Putamen (tissue), 1 donor: ENCODE data around the gene NRXN2.

ENCODE experiments used
- DNase-seq: peaks from one replicate; pipeline ENCODE4 v3.0.0-alpha.2; 2016; ENCODE audit warnings: low spot score

NRXN2 gene

DNA sequence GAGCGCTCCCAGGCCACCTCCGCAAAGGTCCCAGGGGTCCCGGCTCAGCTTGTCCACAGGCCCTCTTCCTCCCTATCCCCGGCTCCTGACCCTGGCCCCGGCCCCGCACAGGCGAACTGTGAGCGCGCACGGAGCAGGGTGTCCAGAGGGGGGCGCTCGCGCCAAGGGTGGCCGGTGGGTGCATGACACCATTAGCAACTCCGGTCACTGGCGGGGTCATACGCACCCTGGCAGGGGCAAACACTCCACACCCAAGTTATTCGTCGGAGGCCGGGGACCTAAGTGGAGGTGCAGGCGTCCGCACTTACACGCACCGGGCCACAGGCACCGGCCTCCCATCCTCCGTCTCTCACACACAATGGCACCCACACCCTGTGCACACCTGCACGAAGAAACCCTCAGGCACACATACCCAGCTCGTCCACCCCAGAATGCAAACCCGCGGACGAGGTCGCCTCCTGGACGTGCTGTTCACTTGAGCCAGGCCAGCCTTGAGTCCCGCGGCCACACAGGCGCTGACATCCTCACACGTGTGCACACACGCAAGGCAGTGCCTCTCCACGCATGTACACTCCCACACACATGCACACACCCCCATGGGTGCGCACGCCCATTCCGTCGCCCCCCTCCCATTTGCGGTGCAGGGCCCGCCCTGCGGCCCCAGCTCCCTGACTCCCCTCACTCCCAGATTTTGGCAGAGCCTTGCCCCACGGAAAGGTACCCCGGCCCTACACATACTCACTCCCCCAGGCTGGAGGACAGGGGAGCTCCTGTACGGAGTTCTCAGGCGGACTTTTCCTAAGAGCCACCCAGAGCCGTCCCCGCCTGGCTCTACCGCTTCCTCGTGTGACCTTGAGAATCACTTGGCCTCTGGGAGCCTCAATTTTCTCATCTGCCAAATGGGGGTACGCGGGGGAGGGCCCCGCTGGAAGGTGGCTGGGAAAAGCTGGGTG lies 20.9 kb upstream of the NRXN2 start, which contains the start of gene RASGRP2:
TSS of gene RASGRP2 (minus strand) at position 552 of the 953 bp plus-strand sequence. CDS start 1,276 bp downstream, outside the sequence.
- no peak for DNase-seq

DNA sequence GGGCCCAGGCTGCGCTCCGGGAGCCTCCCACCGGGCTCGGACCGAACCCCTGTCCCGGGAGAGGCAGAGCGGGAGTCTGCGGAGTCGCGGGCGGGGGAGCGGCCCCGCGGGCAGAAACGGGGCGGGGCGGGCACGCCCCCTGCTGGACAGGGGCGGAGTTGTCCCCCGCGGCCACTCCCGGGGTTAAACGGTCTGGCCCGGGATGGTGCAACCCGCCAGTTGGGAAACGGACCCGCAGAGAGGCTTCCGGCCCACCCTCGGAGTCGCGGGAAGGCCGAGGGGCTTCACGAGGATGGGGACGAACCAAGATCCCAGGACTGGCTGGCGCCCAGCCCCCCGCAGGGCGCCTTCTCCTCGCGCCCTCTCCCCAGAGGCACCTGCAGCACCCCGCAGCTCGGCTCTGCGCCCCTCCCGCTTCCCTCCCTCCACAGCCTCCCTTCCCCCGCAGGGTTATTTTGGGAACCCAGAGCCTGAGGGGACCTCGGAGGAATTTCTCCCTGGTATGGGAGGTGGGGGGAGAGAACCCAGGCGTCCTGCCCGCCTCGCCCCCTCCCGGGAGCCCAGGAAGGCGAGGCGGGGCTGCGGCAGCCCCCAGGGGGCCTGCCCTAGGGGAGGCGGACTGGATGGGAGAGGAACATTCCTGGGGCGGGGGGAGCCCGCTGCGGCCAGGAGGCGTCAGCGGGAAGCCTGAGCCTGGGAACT lies 20.0 kb upstream of the NRXN2 start:
- peak; percentile 73 for DNase-seq

DNA sequence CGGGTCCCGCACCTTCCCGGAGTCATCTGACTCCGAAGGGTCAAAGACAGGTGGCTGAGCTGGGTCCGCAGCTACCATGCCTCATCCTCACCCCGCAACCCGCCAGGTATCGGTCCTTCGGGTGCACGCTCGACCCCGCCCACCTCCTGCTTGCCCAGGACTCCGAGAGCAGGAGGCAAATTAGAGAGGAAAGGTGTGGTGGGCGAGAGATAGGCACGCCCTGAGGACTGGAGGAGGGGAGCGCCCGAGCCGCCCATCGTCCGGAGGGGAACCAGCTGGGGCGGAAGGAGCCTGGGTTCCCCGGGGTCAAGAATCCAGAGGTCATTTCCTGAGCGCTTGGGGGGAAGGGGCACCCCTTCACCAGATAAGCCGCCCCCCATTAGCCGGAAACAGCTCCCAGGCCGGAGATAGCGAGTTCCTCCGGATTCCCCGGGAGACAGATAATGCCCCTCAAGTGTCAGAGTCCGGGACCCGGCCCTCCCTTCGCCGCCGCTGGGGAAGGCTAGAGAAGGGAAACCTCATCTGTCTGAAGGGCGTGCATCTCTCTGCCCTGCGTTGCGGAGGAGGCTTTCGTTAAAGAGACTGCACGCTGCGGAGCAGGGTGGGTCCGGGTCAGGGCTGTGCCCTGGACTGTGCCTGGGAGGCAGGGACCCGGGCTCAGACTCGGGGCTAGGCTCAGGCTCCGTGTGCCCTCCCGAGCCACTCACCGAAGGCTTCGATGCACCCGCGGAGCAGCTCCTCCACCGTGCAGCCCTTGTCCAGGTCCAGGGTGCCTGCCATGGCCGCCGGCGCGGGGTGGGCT lies 19.3 kb upstream of the NRXN2 start:
- DNase-seq, result no peak

DNA sequence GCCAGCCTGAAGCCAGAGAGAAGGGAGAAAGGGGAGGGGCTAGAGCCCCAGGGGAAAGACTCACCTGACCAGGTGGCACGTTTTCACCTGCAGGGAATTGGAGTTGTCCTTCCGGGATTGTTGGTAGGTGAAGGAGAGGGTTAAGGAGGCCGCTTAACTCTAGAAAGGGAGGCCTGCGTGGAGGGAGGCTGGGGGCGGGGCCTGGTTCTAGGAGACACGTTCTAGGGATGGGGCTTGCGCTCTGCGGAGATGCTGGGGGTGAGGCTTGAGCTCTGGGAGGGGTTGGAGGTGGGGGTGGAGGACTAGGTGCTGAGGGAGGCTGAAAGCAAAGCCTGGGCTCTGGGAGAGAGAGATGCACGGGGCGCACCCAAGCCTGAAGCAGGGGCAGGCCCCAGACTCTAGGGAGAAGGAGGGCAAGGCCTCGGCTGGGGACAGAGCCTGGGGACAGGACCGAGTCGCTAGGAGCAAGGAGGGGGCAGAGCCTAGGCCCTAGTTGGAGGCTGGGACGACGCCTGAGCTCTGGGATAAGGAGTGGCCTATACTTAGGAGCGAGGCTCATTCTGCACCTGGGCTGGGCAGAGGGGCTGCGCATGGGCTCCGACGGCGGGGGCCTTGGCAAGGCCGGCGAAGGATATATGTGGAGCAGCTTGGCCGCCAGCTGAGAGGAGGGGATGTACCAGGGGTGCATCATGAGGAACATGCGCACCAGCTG lies 18.5 kb upstream of the NRXN2 start:
- DNase-seq, result no peak

DNA sequence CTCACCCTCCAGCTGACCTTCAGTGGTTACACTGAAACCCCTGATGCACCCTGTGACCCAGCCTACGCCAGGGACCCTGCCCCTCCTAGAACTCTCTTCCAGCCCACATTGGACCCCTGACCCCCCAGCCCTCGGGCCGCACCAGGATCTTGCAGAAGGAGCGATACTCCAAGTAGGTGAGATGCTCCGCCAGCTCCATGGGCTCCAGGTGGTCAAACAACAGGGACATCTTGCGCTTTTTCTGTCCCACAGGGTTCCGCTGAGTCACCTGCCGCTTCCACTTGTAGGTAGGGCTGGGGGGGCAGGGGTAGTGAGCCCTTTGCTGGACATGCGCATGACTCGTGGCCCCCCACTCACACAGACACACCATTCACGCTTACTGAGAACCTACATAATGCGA lies 16.9 kb upstream of the NRXN2 start:
- DNase-seq, result no peak

DNA sequence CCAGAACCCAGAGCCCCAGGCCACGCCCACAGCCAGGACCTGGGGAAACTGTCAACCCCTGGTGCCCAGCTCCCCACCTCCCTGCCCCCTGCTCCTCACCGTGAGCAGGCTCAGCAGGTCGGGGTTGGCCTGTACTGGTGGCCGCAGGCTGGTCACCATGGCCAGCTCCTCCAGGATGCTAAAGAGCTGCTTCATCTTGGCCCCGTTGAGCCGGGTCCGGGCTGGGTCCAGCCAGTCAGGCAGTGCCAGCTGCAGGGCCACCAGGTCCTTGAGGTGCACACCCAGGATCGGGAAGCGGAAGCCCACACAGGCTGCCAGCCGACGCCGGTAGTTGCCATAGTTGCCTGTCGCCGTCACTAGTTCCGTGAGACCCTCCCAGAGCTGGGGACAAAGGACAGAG lies 13.7 kb upstream of the NRXN2 start:
- no peak for DNase-seq

DNA sequence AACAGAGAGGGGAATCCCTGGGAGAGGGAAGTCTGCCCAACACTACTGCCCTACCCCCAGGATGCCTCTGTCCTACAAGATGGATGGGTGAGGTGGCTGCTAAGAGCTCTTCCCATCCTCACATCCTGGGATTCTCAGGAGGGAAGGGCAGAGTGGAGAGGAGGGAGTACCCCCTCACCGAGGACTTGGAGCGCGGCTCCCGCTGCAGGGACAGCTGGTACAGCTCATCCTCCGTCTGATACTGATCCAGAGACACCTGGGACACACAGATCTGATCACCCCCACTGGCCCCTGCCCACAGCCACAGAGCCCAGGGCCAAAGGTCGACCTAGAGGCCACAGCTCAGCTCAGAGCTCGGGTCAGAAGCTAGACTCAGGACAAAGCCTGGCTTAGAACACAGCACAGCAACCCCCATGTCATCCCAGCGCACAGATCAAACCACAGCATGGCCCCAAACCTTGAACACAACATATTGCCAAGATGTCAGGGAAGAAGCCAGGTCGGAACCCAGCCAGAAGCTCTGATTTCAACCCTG lies 12.8 kb upstream of the NRXN2 start:
- no peak for DNase-seq

DNA sequence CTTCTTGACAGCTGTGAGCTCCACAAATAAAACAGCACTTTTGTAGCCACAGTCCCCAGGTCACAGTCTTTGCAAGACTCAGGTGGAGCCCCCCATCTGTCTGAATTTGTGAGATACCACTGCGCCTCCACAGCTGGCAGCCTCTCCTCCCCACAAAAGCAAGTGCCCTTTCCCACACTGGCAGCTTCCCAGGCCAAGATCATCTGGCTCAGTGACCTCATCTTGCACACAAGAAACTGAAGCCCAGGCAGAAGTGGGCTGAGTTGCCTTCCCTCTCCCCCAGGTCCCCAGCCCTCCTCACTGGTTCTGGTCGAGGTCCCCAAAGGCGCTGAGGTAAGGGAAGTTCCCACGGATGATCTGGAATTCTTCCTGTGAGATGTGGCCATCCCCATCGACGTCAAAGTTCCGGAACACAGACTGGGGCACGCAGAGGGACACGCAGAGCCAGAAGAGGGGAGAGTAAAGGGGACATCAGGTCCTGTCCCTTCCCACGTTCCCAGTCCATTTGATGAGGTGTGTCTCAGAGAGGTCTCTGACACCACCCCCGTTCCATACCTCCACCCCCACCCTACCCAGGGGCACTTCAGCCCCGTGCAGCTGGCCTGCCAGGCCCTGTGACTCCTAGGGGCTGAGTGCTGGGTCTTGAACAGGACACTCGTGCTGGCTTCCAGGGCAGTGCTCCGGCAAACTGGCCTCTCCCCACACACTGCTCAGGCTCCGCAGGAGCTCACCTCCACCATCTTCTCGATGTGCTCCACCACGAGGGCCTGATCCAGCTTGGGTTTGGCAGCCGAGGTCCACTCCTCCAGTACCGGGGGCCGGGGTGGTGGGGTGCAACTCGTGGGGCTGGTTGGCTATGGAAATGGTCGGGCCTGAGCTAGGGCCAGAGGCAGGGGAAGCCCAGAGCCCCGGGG lies 12.1 kb upstream of the NRXN2 start:
- DNase-seq, result no peak

DNA sequence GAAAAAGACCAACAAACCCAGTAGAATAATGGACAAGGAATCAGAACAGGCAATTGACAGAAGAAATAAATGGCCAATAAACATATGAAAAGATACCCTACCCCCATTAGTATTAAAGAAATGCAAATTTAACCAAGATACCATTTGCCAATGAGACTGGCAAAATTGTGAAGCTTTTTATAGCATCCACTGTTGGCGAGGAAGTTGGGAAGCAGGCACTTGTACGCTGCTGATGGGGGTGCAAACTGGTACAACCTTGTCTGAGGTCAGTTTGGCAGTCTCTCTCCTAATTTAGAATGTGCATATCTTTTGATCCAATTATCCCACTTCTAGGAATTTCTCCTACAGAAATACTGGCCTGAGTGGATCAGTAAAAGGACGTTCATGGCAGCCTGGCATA lies 8.6 kb upstream of the NRXN2 start:
- no peak for DNase-seq

DNA sequence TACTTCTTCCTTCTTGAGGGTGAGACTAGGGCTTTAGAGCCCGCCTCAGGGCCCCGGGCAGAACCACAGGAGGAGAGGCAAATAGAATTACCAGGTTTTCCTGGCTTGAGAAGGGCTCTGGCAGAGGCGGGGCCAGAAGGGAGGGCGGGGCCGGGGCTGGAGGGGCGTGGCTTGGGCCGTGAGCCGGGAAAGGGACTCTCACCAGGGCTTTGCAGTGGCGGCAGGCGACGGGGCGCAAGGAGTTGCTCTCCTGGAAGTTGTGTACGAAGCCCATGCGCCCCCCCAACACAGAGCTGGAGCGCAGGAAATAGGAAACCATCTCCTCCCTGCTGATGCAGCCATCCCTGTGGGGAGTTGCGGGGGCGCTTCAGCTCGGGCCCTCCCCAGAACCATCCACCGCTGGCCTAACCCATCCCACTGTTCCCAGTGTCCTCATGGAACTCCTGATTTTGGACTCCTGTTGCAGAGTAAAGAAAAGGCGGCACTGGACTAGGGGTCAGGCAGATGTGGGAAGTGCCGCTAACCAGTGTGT lies 6.9 kb upstream of the NRXN2 start:
- DNase-seq, result no peak

DNA sequence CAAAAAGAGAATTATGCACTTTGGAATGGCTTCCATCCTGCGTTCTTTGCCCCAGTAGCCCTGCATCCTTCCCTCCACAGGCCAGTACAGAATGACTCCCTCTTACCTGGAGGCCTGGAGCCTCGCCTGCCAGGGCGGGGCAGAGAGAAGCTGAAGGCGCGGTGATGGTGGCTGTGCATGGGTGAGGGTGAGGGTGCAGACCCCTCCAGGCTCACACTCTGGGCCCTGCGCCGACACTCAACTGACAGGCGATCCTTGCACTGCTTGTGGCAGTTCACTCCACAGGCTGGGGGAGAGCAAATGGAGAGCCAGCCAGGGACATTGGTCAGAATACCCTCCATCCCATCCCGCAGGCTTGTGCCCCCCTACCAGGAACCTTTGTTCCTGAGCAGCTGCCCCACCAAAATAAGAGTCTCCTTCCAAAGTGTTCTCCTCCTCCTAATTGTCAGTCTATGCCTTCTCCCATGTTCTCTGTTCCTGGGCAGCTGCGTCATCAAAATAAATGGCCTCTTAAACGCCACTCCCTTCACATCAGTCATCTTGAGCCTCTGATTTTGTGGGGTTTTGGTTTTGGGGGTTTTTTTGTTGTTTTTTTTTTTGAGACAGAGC lies 5.9 kb upstream of the NRXN2 start:
- no peak for DNase-seq

DNA sequence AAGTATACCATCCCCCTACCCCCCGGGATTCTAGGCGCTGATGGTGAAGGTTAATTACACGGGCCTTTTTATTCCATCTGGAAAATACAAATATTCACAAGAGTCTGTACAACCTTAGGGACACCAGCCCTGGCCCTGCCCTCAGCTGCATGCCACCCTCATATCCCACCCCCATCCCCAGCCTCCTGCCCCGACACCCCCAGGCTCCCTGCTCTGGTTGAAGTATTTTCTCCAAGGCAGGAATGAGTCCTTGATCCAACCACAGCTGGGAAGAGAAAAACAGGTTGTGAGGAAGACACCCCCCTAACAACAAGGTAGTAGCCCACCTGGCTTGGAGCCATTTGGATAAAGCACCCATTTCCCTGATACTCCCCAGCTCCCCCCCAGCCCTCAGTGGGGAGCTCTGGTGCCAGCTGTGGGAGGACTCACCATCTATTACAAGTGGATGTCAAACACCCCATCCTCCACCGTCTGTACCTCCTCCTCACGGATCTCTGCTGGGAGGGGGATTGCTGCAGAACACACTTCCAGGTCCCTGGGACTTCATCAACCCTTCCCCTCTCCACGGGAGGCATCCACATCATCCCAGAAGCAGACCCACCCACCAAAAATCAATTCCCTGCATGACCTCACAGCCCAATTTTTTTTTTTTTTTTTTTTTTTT lies 4.0 kb upstream of the NRXN2 start:
- DNase-seq, result no peak

DNA sequence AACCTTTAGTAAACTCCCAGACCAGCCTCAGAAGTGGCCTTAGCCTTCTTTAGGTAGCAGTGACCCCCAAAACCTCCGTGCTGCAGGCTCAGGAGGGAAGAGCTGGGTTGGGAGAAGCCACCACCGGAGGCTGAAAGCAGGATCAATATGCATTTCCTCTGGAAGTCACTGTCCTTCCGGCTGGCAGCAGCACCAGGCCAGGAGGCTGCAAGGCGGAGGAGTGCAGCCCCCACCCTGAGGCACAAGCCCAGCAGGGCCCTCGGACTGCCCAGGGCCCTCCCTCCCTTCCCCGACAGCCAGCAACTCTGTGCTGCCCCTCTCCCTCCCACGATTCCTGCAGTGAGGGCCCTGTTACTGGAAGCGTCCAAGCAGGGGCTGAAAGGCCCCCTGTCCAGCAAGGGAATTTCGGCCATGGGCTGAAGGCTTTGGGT lies 3.2 kb upstream of the NRXN2 start:
- DNase-seq, result no peak

DNA sequence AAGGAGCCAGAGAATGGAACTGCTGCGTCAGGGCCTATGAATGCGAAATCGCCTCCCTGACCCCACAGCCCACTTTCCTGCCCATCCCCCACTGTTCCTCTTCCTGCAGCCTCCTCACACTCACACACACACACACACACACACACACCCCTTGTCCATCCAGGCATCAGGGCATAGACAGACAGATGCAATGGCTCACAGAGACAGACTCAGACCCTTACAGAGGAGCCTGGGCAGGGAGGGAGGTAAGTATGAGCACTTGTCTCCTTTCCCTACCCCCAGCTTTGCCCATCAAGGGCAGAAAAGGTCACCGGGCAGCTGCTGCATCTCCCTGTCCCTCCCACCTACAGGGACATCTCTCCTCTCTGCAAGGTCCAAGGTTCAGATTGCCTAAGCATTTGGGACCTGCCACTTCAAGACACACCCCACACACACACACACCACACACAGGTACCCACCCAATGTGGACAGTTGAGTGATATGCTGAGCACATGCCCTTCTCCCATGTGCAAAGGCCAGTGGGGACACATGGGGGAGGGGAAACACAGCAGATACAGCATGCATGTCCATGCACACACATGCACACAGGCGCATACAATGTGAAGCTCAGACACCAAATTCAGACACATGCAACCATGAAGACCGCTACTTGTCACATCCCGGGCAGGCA lies 2.0 kb upstream of the NRXN2 start:
- no peak for DNase-seq

DNA sequence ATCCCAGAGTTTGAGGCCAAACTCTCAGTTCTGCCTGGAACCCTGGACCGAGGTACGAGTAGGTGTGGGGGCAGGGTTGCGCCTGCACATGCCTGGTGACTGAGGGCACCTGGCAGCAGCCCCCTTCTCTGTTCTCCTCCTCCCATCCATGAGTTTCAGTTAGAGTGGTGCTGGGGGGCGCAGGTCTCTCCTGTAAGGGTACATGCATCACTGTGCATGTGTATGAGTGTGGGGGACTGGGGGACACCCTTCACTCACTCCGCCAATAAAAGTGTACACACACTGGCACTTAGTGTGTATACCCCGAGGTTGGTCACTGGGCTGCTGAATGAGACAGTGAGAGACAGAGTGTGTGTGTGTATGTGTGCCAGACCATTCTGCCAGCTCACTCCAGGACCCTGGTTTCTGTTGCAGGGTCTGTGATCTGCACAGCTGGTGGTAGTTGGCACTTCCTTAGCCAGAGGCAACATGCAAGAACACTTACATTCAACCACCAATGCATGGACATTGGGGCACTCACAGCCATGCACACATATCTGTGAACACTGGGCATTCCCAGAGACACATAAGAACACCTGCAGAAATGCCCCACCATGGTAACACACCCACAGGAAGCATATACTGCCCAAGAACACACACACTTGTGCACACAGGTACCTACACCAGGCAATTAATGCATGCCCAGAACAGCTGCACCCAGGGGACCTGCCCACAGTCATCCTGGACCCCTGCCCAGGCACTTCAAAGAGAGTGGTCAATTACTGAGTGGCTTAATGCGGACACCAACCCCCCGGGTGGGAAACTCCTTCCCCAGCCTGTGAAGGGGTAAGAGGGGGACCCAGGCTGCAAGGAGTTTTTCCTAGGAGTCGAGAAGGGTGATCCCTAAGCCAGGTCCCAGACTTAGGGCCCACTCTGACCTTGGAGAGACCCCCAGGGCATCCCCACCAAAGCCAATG lies 1.2 kb upstream of the NRXN2 start:
- DNase-seq, result no peak

DNA sequence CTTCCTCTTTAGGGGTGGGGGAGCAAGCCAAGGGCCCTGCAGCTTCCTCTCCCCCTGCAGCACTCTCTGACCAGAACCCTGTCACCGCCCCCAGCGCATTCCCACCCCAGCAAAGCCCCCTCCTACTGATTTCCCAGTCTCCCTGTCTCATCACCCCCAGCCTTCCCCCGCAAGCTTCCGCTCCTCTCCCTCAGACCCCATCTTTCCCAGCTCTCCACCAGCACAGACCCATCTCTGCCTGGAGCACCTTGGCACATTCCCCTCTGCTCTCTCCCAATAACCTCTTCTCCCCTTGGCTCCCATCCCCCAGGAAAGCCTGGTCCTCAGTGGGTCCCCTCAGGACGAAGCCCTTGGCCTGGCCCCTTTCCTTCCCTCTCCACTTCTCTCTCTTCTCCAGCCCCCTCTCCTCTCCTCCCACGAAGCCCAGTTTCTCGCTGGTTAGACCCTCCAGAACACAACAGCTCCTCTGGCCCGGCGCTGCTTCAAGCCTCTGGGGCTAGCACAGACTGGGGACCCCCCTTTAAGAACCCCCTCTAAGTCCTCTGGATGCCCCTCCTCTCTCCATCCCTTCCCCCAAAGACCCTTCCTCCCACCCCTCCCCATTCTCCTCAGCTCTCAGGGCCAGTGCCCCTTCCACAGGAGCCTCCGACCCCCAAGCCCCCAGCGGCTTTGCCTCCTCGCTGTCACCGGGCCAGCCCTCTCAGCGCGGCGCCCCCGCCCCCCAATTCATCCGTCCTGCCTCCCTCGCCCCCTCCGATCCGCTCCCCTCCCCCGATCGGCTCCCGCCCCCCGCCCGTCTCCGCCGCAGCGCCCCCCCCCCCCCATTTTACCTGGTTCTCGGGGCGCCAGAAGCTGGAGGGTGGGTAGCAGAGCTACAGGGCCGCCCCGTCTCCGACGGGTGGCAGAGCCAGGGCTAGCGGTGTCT lies 594 bp downstream of the NRXN2 start:
- DNase-seq, result no peak
